Left colon (tissue), 2 donors: ENCODE measurements around the gene NPAS4. TPM values are rescaled to one million over a fixed set of nuclear protein-coding genes. Genes with fewer than 3 reads are reported as not detected.
"Not testable (repeated sequence)": the region's sequence is repeated elsewhere in the genome, so short reads cannot be mapped to it uniquely, and the experiment has no call there.

Source experiments
- ATAC-seq: fragments of 200-7000 bp; cut with Tn5 transposase; one replicate; pipeline ENCODE4 v1.9.1; 2020; ENCODE audit warnings: mild to moderate bottlenecking, moderate library complexity
- DNase-seq, 2 donors: peaks; one replicate each; pipeline ENCODE4 v3.0.0-alpha.2; 2020
- intact Hi-C, 2 donors: fragments of 100-400 bp; cut with DNase I in 1 of 2; cut with micrococcal nuclease in 1 of 2; formaldehyde crosslinking; loops; one replicate each; pipeline versions ENCODE4 v1.11.2 to v1.14.0; 2022; cut with DNase I, micrococcal nuclease
- long read RNA-seq: library from polyadenylated mRNA; unstranded; transcript quantifications from one replicate; pipeline ENCODE4 v2.0.0, GENCODE V29; 2021
- total RNA-seq, 2 donors: library from RNA; stranded (reverse); fragmentation: NEBNext Ultra II Directional; extraction: Animal tissue kit (Norgen Biotek cat#: 25700); gene quantifications; one replicate each; pipeline ENCODE4 v1.2.1, GENCODE V29; 2021
- donor health status: DM: no; HTN: no; CAD: no.
- donor health status: DM: yes; HTN: yes; CAD: no.

Gene NPAS4
- total RNA-seq = under 1 TPM in 1 of 2 donors, not detected in 1; 0.39 TPM
- long read RNA-seq = 0 reads

DNA sequence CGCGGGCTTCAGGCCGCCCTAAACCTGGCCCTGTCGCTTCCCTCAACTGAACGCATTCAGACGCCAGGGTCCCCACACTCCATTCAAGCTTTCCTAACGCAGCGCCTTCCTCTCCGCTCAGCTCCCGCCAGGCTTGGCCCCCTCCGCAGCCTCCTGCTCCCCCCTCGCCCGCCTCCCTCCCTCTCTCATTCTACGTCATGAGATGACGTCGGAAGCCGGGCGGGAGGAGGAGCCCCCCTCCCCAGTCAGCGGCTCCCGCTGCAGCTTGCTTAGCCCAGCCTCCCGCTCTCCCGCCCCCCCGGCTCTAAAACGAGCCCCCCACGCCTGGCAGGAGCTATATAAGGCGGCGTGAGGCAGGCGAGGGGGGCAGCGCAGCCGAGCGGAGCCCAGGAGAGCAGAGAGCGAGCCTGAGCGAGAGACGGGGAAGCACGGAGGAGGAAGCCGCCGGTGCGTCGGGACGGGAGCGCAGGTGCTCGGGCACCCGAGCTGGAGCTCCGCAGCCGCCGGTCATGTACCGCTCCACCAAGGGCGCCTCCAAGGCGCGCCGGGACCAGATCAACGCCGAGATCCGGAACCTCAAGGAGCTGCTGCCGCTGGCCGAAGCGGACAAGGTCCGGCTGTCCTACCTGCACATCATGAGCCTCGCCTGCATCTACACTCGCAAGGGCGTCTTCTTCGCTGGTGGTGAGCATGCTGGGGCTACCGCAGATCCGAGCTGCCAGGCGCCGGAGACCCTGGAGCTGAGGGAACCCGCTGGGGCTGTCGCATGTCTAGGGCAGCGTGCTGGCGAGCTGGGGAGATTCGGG lies at the start of gene NPAS4:
Gene NPAS4, plus strand, starts transcription at position 365 of the 806 bp plus-strand sequence. Its CDS starts 145 bp downstream, at position 510.
- intact Hi-C loops = no loop called here
- ATAC-seq (no peak), DNase-seq (no peak)

DNA sequence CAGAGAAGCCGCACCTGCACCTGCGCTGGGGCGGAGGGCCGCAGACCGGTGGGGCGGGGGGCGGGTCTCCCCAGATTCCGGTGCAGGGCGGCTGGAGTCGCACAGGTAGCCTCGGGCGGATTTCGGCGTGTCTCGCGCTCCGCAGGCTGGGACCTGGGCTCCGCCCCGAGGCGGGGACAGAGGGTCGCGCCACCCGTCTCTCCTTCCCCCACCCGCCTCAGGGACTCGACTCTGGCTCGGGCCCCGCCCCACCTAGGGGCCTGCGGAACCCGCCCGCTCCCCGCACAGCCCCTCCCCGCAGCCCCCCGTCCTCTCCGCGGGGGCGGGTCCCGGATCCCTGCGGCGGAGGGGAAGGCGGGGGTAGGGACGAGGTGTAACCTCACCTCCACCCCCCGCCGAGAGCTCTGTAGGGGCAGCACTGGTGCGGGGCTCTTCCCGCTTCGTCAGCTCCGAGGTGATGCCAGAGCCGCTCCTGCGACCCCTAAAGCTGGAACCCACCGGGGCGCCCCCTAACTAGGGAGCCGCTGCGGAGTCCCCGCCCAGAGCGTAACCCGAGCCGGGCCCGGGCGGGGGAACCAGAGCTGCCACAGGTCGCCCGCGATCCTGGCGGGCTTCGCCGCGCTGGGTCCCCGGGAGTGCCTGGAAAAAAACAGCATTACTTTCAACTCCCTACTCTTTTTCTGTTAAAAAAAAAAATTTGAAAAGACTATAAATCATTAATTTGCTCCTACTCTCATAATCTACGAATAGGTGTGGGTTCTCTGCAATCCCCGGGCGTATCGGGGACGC lies 49.0 kb upstream of the NPAS4 start, which contains the start of gene SLC29A2:
Gene SLC29A2, minus strand, starts transcription at position 134 of the 789 bp plus-strand sequence. CDS start 169 bp downstream, outside the sequence.
- intact Hi-C loops = no loop called here
- DNase-seq (peak; percentile 88), ATAC-seq (peak; percentile 73)

DNA sequence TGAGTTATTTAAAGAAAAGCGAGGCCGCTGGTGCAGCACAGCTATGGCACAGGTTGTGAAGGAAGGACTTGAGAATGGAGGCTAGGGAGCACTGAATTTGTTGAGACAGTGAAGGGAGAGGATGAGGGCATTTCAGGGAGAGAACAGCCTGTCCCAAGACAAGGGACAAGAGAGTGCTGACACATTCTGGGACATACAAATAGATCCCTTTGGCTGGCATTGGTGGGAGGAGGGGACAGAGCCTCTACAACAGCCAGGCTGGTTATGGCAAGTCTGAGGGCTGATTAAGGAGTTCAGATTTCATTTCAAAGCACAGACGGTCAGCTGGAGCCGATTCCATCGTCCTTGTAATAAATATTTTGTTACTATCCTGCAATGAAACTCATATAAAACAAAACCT lies 47.6 kb upstream of the NPAS4 start:
- ATAC-seq = no peak
- intact Hi-C loops = no loop called here

DNA sequence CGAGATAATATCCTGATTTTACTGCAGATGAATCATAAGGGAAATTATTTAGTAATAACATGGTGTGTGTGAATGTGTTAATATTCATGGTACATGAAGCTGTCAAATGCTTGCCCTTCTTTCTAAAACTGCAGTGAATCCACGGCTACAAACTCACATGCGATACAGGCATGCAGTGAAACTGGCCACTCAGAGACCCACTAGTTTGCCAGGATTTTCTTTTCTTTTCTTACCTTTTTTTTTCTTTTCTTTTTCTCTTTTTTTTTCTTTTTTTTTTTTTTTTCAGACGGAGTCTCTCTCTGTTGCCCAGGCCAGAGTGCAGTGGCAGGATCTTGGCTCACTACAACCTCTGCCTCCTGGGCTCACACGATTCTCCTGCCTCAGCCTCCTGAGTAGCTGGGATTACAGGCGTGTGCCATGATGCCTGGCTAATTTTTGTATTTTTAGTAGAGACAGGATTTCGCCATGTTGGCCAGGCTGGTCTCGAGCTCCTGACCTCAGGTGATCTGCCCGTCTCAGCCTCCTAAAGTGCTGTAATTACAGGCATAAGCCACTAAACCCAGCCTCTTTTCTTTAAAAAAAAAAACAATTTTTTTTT lies 47.0 kb upstream of the NPAS4 start:
- DNase-seq, intact Hi-C loops, ATAC-seq: not testable (repeated sequence)

More for the DNA sequence above, 47.6 kb upstream of the NPAS4 start:
- no peak for DNase-seq

DNA sequence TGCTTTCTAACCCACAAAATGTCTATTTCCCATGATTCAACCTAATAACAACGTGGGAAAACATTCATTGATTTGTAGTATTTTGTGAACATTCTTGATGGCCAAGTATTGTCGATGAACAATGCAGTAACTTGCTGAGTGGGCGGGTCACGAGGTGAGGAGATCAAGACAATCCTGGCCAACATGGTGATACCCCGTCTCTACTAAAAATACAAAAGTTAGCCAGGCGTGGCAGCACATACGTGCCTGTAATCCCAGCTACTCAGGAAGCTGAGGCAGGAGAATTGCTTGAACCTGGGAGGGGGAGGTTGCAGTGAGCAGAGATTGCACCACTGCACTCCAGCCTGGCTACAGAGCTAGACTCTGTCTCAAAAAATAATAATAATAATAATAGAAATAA lies 40.6 kb upstream of the NPAS4 start:
- DNase-seq, ATAC-seq, intact Hi-C loops: not testable (repeated sequence)

DNA sequence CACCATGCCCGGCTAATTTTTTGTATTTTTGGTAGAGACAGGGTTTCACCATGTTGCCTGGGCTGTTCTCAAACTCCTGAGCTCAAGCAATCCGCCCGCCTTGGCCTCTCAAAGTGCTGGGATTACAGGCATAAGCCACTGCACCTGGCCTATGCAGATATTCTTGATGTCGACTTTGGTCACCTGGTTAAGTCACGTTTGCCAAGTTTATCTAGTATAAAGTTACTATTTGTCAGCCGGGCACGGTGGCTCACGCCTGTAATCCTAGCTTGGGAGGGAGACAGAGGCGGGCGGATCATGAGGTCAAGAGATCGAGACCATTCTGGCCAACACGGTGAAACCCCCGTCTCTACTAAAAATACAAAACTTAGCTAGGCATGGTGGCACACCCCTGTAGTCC lies 36.5 kb upstream of the NPAS4 start:
- DNase-seq, intact Hi-C loops, ATAC-seq: not testable (repeated sequence)

DNA sequence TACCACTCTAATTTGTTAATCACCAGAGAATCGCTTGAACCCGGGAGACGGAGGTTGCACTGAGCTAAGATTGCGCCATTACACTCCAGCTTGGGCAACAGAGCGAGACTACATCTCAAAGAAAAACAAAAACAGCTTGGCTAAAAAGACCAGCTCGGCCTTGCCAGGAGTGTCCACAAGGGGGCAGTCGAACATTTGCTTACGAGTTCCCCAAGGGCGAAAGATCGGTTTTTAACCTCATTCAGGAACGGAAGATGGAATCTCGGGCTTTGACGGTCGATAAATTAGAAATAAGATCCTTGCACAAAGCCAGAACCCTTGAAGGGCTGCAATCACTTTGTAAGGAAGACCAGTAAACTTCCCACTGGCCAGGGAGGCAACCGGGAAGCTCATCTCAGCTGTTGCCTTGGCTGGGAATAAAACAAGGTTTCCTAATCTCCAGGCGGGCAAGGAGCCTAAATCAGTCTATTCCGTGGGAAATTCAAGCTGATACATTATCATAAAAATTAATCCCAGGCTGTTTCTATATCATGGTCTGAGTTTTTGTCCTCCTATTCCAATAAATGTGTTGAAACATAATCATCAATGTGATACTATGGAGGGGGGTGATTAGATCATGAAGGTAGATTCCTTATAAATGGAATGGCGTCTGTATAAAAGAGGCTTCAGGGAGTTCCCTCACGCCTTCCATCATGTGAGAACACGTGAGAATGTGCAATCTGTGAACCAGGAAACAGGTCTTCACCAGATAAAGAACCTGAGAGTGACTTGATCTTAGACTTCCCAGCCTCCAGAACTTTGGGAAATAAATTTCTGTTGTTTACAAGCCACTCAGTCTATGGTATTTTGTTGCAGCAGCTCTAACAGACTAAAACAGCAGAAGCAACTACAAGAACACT lies 34.4 kb upstream of the NPAS4 start:
- ATAC-seq (peak; percentile 74), DNase-seq (peak; percentile 75 to 93)
- intact Hi-C loops = no loop called here

DNA sequence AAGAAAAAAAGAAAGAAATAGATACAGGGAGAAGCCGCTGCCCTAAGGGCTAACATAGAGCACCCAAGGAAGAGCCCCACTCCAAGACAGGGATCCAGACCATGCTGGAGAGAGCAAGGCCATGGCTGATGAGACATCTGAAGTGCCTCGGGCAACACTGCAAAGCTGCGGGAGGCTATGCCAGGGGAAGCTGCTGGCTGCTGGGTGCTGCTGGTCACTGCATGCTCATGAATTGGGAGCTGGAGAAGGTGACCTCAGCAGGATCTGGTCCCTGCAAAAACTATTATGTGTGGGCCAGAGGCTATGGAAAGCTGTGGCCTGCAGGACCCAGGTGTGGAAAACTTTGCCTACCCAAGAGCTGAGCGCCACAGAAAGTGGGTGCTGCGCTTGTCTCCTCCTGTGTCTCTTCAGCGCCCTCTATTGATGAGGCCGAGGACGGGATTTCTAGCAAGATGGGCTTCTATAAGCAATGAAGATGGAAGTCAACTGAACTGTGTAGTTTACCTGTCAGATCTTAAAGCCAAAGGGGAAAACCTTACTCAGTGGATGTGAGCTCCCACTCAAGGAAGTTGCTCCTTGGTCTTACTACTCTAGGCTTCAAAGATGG lies 32.0 kb upstream of the NPAS4 start:
- ATAC-seq (peak; percentile 86), DNase-seq (peak; percentile 70 to 84)
- intact Hi-C loops = no loop called here

DNA sequence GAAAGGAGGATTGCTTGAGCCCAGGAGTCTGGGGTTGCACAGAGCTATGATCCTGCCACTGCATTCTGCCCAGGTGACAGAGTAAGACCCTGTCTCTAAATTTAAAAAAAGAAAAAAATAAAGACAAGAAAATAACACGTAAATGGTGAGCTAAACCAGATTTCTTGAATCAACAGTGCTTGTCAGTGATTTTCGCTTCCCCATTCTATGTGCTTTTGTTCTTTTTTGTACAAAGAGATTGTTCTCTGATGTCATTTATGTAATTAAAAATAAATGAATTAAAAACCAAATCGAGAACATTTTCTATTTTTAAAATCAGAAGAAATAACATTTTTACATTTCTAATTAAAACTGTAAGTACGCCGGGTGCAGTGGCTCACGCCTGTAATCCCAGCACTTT lies 29.5 kb upstream of the NPAS4 start:
- intact Hi-C loops = no loop called here
- no peak for ATAC-seq

DNA sequence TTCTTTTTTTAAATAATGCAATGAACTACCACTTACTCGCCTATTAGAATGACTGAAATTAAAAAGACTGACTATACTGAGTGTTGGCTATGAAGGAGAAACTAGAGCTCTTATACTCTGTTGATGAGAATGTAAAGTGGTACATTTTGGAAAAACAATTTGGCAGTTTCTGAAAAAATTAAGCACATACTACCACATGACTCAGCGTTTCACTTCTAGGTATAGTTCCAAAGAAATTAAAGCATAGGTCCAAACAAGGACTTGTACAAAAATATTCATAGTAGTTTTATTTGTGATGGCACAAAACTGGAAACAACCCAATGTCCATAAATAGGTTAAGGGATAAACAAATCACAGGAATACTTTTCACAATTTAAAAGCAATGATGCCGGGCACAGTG lies 26.9 kb upstream of the NPAS4 start:
- DNase-seq = no peak
- ATAC-seq = no peak
- intact Hi-C loops = no loop called here

More for the DNA sequence above, 29.5 kb upstream of the NPAS4 start:
- DNase-seq = no peak

DNA sequence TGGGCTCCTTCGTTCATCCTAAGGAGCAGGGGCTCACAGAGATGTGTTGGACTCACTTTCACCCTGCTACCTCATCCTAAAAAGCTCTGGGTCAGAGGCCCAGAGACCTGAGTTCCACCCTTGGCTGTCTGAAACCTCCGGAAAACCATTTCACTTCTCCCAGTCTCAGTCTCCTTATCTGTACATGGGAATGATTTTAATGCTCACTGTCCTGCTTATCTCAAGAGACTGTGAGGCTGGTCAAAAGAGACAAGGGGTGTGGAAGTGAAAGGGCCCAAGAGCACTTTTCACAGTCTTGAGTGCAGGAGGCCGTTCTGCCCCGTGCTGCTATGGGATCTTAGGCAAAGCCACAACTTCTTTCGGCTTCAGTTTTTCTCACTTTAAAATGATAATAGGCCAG lies 13.2 kb upstream of the NPAS4 start:
- ATAC-seq (no peak), DNase-seq (no peak)
- intact Hi-C loops = loop anchor here in 1 of 2 donors (10.0 kb wide), 1 partner anchor 267 kb away; the partner anchor contains the start of gene RBM4B

DNA sequence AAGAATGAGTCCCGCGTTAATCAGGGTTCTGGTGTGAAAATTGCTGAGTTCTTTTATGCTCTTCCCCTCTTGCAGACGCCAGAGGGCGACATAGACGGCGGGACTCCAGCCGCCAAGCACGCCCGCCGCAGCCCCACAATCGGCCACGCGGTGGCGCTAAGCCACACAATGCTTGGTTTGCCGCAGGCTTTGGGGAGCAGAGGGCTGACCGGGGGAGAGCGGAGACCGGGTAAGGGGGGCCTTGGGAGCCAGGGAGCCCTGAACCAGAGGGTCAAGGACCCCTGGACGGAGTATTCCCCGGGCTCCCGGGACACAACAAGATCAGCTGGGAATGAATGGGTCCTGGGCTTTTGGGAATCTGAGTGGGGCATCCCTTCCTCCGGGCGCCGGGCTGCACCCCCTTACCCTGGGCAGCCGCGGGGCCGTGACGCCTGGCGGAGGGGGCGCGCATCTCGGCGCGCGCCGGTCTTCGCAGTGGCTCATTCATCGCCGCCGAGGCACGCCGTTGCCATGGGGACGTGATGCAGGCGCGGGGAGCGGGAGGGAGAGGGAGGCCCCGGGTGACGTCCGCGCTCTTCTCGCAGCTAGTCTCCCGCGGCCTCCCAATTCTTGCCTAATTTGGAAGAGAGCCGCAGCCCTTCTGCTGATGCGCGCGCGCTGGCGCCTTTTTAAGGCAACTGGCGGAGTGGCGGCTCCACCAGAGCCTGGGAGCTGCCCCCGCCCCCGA lies 12.2 kb upstream of the NPAS4 start:
- intact Hi-C loops = loop anchor here in 1 of 2 donors (10.0 kb wide), 1 partner anchor 266 kb away; the partner anchor contains the start of gene RBM4B
- ATAC-seq = peak; percentile 90
- DNase-seq = peak; percentile 82 to 94

DNA sequence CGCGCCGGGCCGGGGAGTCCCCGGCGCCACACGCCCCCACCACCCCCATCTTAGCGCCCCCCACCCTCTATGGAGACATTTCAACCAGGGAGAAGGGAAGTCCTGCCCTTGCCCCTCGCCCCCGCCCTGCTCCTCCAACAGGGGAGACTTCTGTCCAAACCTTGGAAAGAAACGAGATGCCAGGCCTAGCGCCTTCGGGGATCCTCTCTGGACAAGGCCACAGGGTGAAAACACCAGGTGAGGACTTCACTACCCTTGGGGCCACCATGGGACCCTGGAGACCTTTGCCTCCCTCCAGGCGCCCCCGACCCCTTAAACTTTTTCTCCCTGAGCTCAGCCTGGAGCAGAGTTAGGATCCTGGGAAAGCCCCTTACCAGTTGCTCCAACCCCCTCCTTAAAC lies 11.6 kb upstream of the NPAS4 start:
- intact Hi-C loops = loop anchor here in 1 of 2 donors (10.0 kb wide), 1 partner anchor 266 kb away; the partner anchor contains the start of gene RBM4B
- ATAC-seq (no peak), DNase-seq (no peak)

DNA sequence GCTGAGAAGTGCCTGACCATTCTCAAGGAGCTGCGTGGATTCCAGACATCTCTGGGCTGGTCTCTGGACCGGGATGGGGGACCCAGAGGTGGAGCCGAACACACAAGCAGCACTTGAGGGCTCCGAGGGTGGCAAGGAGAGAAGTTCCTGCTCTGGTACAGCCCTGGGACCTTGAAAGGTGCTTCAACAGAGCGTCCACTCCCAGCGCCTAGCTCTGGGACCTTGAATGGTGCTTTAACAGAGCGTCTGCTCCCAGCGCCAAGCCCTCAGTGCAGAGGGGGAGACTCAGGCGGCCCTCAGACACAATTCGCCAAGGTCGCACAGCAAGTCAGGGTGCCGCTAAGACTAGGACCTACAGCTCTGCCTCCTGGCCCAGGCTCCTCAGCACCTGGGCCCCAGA lies 10.6 kb upstream of the NPAS4 start:
- no peak for DNase-seq
- intact Hi-C loops = no loop called here
- ATAC-seq = no peak

DNA sequence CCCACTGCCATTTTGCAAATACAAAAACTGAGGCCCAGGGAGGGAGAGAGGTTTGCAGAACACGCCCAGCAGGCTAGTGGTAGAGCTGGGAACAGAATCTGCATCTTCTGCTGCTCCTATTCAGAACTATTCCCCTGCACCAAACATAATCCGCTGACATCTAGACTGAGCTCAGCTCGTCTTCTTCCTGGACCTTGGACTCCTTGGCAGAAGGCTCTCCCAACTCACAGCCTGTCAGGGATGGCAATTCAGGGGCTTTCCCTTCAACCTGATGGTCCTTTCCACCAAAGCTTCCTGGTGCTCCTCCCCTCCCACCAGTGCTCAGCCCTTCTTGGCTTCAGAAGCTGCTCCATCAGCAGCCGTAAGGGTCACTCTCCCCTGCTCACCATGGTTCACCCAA lies 9.5 kb upstream of the NPAS4 start:
- DNase-seq (no peak), ATAC-seq (no peak)
- intact Hi-C loops = no loop called here

DNA sequence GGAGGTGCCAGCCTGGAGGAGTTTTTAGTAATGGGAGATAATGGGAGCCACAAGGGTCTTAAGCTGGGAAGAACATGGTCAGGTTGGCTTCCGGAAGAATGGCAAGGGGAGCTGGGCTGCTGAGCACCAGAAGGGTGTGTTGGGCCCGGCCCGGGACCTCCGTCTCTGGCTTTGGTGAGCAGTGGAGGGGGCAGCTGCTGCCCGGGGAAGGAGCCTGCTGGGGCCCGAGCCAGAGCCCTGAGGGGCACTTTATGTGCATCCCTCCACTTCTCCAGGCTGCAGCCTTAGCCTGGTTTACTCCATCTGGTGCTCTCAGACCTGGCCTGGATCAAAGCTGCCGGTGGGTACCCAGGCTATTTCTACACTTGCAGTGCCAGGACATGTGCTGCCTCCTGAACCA lies 8.7 kb upstream of the NPAS4 start:
- intact Hi-C loops = no loop called here
- DNase-seq (no peak), ATAC-seq (no peak)

DNA sequence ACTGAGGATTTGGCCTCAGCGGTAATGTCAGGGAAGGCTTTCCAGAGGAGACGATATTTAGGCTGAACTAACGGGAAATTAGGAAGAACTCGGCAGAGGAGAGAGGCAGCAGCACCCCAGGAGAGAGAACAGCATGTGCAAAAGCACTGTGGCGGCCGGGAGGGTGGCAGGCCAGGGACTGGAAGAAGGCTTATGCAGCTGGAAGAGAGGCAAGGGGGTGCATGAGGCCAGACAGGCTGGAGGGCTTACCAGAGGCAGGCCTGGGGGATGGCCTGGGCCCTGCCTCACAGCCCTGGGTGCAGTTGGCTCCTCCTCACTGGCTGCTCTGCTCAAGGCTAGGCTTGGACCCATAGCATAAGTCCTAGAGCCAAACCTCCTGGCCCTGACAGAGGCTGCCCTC lies 7.7 kb upstream of the NPAS4 start:
- DNase-seq (no peak), ATAC-seq (no peak)
- intact Hi-C loops = no loop called here
